Measurements from ENCODE around the gene SOX5.
A peak's percentile ranks its signal among the peaks of the same experiment; 100 is the strongest.

The SOX5 gene

DNA sequence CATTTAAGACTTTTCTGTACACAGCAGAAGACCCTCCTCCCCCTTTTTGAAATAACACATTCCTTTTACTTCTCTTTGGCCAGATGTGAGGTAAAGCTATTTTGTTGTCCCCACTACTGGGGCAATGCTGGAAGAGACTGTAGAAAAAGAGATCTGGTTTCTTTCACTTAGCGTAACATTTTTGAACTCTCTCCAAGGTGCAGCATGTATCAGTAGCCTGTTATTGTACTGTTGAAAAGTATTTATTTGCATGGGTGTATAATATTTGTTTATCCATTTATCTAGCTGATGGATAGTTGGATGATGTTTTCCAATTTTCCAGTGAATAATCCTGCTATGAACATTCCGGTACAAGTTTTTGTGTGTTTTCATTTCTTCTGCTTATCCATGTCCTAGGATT is 335.2 kb downstream of the SOX5 start:
- no peak for TF ChIP-seq CTCF (IDR thresholded peaks at IDR 0.05; ENCODE audit: insufficient read depth, missing control alignments)
- FAIRE-seq (no peak), DNase-seq (ENCODE audit: insufficient read length, low spot score) (no peak)

DNA sequence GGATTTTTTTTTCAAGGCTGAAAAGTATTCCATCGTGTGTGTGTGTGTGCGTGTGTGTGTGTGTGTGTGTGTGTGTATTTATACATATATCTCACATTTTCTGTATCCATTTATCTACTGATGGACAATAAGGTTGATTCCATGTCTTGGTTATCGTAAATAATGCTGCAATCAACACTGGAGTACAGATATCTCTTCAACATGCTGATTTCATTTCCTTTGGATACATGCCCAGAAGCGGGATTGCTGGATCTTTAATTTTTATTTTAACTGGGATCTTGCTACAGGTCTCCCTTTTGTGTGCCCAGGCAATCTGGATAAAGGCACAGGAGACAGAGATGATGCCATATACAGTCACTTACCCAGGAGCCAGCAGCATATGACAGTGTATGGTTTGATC is 338.1 kb downstream of the SOX5 start:
- TF ChIP-seq CTCF (IDR thresholded peaks at IDR 0.05; ENCODE audit: insufficient read depth, missing control alignments): no peak
- FAIRE-seq (no peak), DNase-seq (ENCODE audit: insufficient read length, low spot score) (no peak)

GRCh38 chr12:23600919-23601318 is 348.6 kb downstream of the SOX5 start:
- FAIRE-seq (no peak), DNase-seq (ENCODE audit: insufficient read length, low spot score) (no peak)
- no peak for TF ChIP-seq CTCF (IDR thresholded peaks at IDR 0.05; ENCODE audit: insufficient read depth, missing control alignments)

DNA sequence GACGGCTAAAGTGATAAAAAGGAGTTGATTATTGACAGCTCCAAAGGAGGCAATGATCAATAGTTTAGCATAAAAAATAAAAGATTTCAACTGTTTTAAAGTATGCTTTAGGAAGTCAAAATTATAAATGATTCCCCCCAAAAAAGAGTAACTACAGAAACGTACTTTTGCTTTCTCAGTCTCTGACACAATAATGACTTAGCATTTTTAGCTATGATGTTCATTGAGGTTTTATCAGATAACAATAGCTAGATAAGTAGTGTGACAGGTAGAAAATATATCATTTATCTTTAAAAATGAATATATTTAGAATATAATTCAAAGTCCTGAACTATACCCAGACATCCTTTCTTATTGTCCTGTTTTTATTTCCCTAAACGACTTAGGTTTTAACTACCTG is 352.9 kb downstream of the SOX5 start:
- no peak for TF ChIP-seq CTCF (IDR thresholded peaks at IDR 0.05; ENCODE audit: insufficient read depth, missing control alignments)
- FAIRE-seq (no peak), DNase-seq (ENCODE audit: insufficient read length, low spot score) (no peak)

GRCh38 chr12:23587833-23588559 is 361.5 kb downstream of the SOX5 start:
- TF ChIP-seq CTCF (IDR thresholded peaks at IDR 0.05; ENCODE audit: insufficient read depth, missing control alignments): no peak
- DNase-seq (ENCODE audit: insufficient read length, low spot score) (no peak), FAIRE-seq (peak; percentile 67)

GRCh38 chr12:23585782-23586163 is 363.7 kb downstream of the SOX5 start:
- TF ChIP-seq CTCF (IDR thresholded peaks at IDR 0.05; ENCODE audit: insufficient read depth, missing control alignments): no peak
- DNase-seq (ENCODE audit: insufficient read length, low spot score): no peak
- no peak for FAIRE-seq

GRCh38 chr12:23585156-23585781 is 364.2 kb downstream of the SOX5 start:
- FAIRE-seq: no peak
- TF ChIP-seq CTCF (IDR thresholded peaks at IDR 0.05; ENCODE audit: insufficient read depth, missing control alignments): no peak
- DNase-seq (ENCODE audit: insufficient read length, low spot score): no peak
